Right lobe of liver (tissue), 4 donors: Measurements from ENCODE around the gene METTL25.

Experiments used
- POLR2A ChIP-seq: fragments of 450-650 bp; IDR thresholded peaks from one replicate; pipeline ENCODE4 v1.6.1; 2017; ENCODE audit warnings: antibody characterized with exemption, mild to moderate bottlenecking
- TF ChIP-seq, protein P1 (sequence below), 4 donors: fragments of 200-600 bp in 3 of 4; fragments of 450-650 bp in 1 of 4; IDR thresholded peaks; one replicate each; pipeline versions ENCODE4 v1.5.1 to v1.8.0; 2016 to 2022; ENCODE audit warnings: antibody characterized with exemption in 4 of 4, mild to moderate bottlenecking in 2 of 4
- donor health status: DM: no; HTN: no; CAD: no.
- donor health status: DM: no; HTN: no; CAD: no.
- donor health status: DM: no; HTN: yes; CAD: no.

DNA sequence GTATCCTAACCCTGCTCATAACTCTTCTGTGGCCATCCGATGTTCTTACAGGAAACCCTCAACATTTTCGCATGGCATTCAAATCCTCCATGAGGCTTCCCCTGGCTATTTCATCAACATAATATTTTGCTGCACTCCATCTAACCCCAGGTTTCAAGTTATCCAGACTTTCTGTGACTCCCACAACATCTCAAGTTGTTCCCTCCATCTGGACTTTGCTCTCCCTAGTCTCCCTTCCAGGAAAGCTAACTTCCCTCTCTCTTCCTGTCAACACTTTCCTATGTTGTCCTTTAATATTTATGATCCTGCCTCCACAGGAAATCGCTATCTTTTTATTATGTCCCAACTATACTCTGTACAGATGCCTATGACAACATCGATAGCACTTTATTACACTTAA, 146.1 kb downstream of the METTL25 start:
- TF ChIP-seq, protein P1, sequence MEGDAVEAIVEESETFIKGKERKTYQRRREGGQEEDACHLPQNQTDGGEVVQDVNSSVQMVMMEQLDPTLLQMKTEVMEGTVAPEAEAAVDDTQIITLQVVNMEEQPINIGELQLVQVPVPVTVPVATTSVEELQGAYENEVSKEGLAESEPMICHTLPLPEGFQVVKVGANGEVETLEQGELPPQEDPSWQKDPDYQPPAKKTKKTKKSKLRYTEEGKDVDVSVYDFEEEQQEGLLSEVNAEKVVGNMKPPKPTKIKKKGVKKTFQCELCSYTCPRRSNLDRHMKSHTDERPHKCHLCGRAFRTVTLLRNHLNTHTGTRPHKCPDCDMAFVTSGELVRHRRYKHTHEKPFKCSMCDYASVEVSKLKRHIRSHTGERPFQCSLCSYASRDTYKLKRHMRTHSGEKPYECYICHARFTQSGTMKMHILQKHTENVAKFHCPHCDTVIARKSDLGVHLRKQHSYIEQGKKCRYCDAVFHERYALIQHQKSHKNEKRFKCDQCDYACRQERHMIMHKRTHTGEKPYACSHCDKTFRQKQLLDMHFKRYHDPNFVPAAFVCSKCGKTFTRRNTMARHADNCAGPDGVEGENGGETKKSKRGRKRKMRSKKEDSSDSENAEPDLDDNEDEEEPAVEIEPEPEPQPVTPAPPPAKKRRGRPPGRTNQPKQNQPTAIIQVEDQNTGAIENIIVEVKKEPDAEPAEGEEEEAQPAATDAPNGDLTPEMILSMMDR (IDR thresholded peaks at IDR 0.05): no peak
- no peak for TF ChIP-seq POLR2A
